K562 (cell line): ENCODE results near the gene CYTH4. TPM values are rescaled to one million over a fixed set of nuclear protein-coding genes. Genes with fewer than 3 reads are reported as not detected.

Experiments used
- ETV5 ChIP-seq: sonication (generic); formaldehyde crosslinking; IDR thresholded peaks from 2 replicates; pipeline ENCODE4 v1.4.0; 2020; ENCODE audit warnings: low read depth, mild to moderate bottlenecking, missing genetic modification reagents
- RBM14 ChIP-seq: fragments of 200-400 bp; formaldehyde crosslinking; IDR thresholded peaks from 2 replicates; pipeline ENCODE4 v1.6.1; 2018; ENCODE audit warnings: low read depth, mild to moderate bottlenecking, low read length, moderate library complexity, borderline replicate concordance; ENCODE audit not compliant: insufficient read depth
- RFX5 ChIP-seq: IDR thresholded peaks from 2 replicates; pipeline ENCODE4 v1.6.1; 2011; ENCODE audit warnings: low read depth, mild to moderate bottlenecking, improper control_type of control experiment, low read length
- SMARCA4 ChIP-seq: fragments of 450-650 bp; IDR thresholded peaks from 2 replicates; pipeline ENCODE4 v1.6.1; 2016
- SMARCE1 ChIP-seq: fragments of 450-650 bp; IDR thresholded peaks from 2 replicates; pipeline ENCODE4 v1.7.1; 2016; ENCODE audit warnings: mild to moderate bottlenecking
- SP2 ChIP-seq: IDR thresholded peaks from 2 replicates; pipeline ENCODE4 v1.6.1; 2011; ENCODE audit warnings: mild to moderate bottlenecking, low read depth, low read length, moderate library complexity; ENCODE audit not compliant: poor library complexity, severe bottlenecking; ENCODE audit errors: extremely low read depth
- ZNF217 ChIP-seq: sonication (generic); formaldehyde crosslinking; IDR thresholded peaks from 2 replicates; pipeline ENCODE4 v1.8.0; 2022; ENCODE audit warnings: mild to moderate bottlenecking, missing genetic modification reagents
- polyA plus RNA-seq, 8 experiments: library from polyadenylated mRNA; depleted of rRNA in 4 of 8; stranded (reverse) in 5 of 8; unstranded in 3 of 8; fragments of >200 nt; fragmentation: Nextera tagmentation in 2 of 8; fragmentation: Illumina TruSeq in 1 of 8; extraction: Ambion mirVana in 2 of 8; extraction: Trizol in 1 of 8; gene quantifications; 2 replicates each; pipeline versions ENCODE4 v1.2.1 to v1.2.3, GENCODE V29; 2011 to 2014; ENCODE audit warnings: inconsistent platforms in 1 of 8, missing spikeins in 1 of 8
- total RNA-seq, 7 experiments: library from RNA; depleted of rRNA in 6 of 7; stranded (reverse); fragments of >200 nt in 6 of 7; fragmentation: Illumina TruSeq in 2 of 7; extraction: Trizol in 2 of 7; gene quantifications; 2 replicates each; pipeline versions ENCODE4 v1.2.1 to v1.2.3, GENCODE V29; 2011 to 2021; ENCODE audit warnings: low replicate concordance in 1 of 7
- TF ChIP-seq, protein P1 (sequence below): sonication (generic); formaldehyde crosslinking; IDR thresholded peaks from 2 replicates; pipeline ENCODE4 v1.8.0; 2022; ENCODE audit warnings: mild to moderate bottlenecking, missing genetic modification reagents

CYTH4 gene
- total and polyA plus RNA-seq, 9 of the 15 experiments (the other 6 are each of a cell fraction or from before 2014, with no cell fraction given), result 0.03 to 2.0 (median 0.61) TPM; not detected in 1

DNA sequence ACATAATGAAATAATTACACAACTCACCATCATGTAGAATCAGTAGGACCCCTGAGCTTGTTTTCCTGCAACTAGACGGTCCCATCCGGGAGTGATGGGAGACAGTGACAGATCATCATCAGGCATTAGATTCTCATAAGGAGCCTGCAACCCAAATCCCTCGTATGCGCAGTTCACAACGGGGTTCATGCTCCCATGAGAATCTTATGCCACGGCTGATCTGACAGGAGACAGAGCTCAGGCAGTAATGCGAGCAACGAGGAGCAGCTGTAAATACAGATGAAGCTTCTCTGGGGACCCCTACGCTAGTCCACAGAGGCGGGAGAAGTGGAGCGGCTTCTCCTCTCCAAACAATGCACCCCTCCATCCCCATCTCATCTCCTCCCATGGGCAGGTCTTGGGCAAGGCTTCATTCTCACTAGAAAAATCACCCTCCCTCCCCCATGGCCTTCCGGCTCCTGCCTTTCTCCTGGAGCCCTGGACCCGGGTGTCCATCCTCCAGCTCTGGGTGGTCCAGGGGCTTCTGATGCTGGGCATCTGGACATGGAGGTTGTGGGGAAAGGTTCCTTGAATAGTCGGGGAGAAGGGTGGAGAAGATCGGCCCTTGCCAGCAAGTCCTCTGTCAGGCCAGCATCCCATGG is 22.0 kb upstream of the CYTH4 start (continued):
- TF ChIP-seq, protein P1, sequence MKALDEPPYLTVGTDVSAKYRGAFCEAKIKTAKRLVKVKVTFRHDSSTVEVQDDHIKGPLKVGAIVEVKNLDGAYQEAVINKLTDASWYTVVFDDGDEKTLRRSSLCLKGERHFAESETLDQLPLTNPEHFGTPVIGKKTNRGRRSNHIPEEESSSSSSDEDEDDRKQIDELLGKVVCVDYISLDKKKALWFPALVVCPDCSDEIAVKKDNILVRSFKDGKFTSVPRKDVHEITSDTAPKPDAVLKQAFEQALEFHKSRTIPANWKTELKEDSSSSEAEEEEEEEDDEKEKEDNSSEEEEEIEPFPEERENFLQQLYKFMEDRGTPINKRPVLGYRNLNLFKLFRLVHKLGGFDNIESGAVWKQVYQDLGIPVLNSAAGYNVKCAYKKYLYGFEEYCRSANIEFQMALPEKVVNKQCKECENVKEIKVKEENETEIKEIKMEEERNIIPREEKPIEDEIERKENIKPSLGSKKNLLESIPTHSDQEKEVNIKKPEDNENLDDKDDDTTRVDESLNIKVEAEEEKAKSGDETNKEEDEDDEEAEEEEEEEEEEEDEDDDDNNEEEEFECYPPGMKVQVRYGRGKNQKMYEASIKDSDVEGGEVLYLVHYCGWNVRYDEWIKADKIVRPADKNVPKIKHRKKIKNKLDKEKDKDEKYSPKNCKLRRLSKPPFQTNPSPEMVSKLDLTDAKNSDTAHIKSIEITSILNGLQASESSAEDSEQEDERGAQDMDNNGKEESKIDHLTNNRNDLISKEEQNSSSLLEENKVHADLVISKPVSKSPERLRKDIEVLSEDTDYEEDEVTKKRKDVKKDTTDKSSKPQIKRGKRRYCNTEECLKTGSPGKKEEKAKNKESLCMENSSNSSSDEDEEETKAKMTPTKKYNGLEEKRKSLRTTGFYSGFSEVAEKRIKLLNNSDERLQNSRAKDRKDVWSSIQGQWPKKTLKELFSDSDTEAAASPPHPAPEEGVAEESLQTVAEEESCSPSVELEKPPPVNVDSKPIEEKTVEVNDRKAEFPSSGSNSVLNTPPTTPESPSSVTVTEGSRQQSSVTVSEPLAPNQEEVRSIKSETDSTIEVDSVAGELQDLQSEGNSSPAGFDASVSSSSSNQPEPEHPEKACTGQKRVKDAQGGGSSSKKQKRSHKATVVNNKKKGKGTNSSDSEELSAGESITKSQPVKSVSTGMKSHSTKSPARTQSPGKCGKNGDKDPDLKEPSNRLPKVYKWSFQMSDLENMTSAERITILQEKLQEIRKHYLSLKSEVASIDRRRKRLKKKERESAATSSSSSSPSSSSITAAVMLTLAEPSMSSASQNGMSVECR (CRISPR knock-in tag), result no peak
- TF ChIP-seq ZNF217 (CRISPR knock-in tag) (no peak), SMARCE1 (no peak), SMARCA4 (no peak), RBM14 (no peak), SP2 (no peak), ETV5 (no peak), RFX5 (no peak)
